Measurements from ENCODE around the gene NSUN2. TPM values are rescaled to one million over a fixed set of nuclear protein-coding genes. Genes with fewer than 3 reads are reported as not detected.

NSUN2 gene
- total RNA-seq, 1 donor from 2014 or later = 74.4 TPM

DNA sequence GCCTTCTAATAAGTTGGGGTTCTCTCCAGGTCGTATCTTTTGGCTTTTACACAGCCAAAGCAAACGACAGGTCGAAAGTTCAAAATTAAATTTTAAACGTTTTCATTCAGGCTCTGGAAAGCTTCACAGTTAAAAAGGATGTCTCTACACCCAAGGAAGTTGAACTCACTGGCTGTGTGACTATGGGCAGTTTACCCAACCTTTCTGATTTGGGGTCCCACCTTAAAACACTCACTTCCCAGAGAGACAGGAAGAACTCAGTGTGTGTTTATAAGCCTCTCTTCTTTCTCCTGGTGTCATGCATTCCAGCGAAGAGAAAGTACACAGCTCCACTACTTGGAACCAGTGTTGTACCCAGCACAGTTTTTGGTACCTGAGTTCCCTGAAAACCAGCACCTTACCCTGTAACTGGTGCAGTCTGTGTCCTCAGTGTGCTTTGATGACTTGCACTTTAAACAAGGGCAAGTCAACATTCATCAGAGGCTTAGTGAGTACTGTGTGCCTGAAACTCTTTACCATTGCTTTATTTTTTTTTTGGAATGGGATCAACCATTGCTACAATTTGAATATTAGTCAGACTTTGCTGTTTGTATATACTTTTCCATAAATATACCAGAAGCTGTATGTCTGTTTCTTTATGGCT lies 2.1 kb upstream of the NSUN2 start:
- Mint-ChIP-seq H3K27me3 (ENCODE audit: low read depth) (no peaks in the 10 kb centered on the region), H3K36me3 (peaks cover 9% of the 10 kb centered on the region), H3K27ac (no peak overlapping the region), H3K9me3 (no peaks in the 10 kb centered on the region), H3K4me1 (peaks cover 13% of the 10 kb centered on the region), H3K4me3 (peak overlapping the region; percentile 57)
- TF ChIP-seq, protein P1, sequence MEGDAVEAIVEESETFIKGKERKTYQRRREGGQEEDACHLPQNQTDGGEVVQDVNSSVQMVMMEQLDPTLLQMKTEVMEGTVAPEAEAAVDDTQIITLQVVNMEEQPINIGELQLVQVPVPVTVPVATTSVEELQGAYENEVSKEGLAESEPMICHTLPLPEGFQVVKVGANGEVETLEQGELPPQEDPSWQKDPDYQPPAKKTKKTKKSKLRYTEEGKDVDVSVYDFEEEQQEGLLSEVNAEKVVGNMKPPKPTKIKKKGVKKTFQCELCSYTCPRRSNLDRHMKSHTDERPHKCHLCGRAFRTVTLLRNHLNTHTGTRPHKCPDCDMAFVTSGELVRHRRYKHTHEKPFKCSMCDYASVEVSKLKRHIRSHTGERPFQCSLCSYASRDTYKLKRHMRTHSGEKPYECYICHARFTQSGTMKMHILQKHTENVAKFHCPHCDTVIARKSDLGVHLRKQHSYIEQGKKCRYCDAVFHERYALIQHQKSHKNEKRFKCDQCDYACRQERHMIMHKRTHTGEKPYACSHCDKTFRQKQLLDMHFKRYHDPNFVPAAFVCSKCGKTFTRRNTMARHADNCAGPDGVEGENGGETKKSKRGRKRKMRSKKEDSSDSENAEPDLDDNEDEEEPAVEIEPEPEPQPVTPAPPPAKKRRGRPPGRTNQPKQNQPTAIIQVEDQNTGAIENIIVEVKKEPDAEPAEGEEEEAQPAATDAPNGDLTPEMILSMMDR (IDR thresholded peaks at IDR 0.05; ENCODE audit: unreplicated experiment) = no peak
- no peak for DNase-seq (ENCODE audit: low spot score in 2 of 2, unreplicated experiment in 2 of 2)

DNA sequence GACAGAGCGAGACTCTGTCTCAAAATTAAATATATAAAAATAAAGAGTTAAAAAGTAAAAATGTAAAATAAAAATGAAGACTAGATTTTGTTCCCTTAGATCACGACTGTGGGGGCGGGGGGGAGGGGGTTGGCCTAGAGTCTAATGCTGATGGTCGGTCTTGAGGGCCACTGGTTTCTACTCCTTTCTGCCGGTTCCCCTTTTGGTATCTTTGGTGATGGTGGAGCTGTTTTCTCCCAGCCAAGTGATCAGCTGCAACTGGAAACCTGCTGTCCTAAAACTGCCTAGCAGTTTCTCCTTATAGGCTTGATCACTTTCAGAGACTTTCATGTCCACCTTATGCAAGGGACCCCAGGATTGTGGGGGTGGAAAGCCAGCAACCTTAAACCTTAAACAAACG lies 1.5 kb upstream of the NSUN2 start:
- no peaks in the 10 kb centered on the region for H3K27me3 Mint-ChIP-seq (ENCODE audit: low read depth)
- H3K36me3 Mint-ChIP-seq = peaks cover 12% of the 10 kb centered on the region
- DNase-seq (ENCODE audit: low spot score in 2 of 2, unreplicated experiment in 2 of 2) = no peak
- H3K4me1 Mint-ChIP-seq = peaks cover 13% of the 10 kb centered on the region
- H3K9me3 Mint-ChIP-seq = no peaks in the 10 kb centered on the region
- TF ChIP-seq, protein P1 (IDR thresholded peaks at IDR 0.05; ENCODE audit: unreplicated experiment) = no peak
- peak overlapping the region; percentile 98 for H3K4me3 Mint-ChIP-seq
- H3K27ac Mint-ChIP-seq = no peak overlapping the region

DNA sequence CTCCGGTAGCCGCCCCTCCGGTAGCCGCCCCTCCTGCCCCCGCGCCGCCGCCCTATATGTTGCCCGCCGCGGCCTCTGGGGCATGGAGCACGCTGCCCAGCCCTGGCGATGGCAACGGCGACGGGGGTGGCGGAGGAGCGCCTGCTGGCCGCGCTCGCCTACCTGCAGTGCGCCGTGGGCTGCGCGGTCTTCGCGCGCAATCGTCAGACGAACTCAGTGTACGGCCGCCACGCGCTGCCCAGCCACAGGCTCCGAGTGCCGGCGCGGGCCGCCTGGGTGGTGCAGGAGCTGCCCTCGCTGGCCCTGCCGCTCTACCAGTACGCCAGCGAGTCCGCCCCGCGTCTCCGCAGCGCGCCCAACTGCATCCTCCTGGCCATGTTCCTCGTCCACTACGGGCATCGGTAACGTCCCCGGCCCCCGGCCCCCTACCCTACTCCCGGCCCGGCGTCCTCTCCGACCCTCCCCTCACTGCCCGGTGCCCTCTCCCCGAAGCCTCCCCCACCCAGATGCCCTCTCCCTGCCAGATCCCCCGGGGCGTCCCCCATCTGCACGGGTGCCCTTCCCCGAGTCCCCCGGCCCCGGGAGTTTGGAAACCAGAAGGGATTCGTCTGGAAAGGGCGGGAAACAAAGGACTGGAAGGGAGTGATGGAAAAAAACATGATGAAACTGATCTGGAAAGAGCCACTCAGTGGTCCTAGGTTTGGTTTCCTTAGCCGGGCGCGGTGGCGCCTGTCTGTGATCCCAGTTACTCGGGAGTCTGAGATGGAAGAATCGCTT lies 813 bp upstream of the NSUN2 start:
- peak overlapping the region; percentile 98 for H3K4me3 Mint-ChIP-seq
- H3K27me3 Mint-ChIP-seq (ENCODE audit: low read depth) = no peaks in the 10 kb centered on the region
- H3K27ac Mint-ChIP-seq = peak overlapping the region; percentile 77
- peaks cover 12% of the 10 kb centered on the region for H3K36me3 Mint-ChIP-seq
- TF ChIP-seq, protein P1 (IDR thresholded peaks at IDR 0.05; ENCODE audit: unreplicated experiment) = no peak
- H3K9me3 Mint-ChIP-seq = no peaks in the 10 kb centered on the region
- no peak for DNase-seq (ENCODE audit: low spot score in 2 of 2, unreplicated experiment in 2 of 2)
- peaks cover 13% of the 10 kb centered on the region for H3K4me1 Mint-ChIP-seq

DNA sequence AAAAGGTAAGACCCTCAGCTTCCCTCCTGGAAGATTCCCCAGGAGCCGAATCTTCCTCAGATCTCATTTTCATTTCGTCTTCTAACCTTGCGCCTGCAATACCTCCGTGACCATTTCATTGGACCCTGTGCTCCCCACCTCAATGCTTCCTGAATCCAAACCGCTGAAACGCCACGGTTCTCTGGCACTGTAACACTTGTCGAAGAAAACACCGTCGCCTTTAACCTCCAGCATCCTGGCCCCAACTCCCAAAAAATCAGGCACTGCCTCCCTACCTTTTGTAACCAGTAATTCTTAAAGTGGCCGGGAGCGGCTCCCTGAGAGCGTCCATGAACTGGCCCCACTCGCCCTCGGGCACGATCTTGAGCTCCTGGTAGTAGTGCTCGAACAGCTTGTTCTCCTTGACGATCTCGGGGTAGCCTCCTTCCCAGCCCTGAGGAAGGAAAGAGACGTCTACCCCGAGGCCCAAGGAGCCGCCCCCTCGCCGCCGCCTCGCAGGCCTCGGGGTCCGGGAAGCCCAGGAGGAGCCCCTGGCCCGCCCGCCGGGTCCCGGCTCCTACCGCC lies 438 bp downstream of the NSUN2 start:
- Mint-ChIP-seq H3K9me3 (no peaks in the 10 kb centered on the region), H3K4me3 (peak overlapping the region; percentile 98), H3K4me1 (peaks cover 13% of the 10 kb centered on the region), H3K27ac (peak overlapping the region; percentile 99), H3K36me3 (peaks cover 12% of the 10 kb centered on the region), H3K27me3 (ENCODE audit: low read depth) (no peaks in the 10 kb centered on the region)
- TF ChIP-seq, protein P1 (IDR thresholded peaks at IDR 0.05; ENCODE audit: unreplicated experiment) = no peak
- no peak for DNase-seq (ENCODE audit: low spot score in 2 of 2, unreplicated experiment in 2 of 2)

DNA sequence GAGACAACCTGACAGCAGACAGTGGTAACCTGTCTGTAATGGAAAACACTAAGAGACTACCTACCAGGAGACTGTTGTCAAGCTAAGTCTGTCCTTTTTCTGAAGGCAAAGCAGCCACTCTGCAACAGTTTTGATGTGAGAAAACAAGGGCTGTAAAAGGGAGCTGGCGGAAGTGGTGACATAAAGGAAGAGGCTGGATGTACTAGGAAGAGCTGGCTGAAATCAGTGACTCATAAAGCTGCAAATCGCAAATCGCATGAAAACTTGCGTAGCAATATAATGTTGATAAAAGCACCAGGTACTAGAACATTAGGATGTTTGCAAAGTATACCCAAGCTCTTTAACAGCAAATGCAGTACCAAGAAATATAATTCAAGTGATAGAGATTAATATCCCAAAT lies 1.4 kb downstream of the NSUN2 start:
- H3K36me3 Mint-ChIP-seq = peaks cover 14% of the 10 kb centered on the region
- H3K4me3 Mint-ChIP-seq = peak overlapping the region; percentile 98
- DNase-seq (ENCODE audit: low spot score in 2 of 2, unreplicated experiment in 2 of 2) = no peak
- H3K27ac Mint-ChIP-seq = no peak overlapping the region
- H3K9me3 Mint-ChIP-seq = no peaks in the 10 kb centered on the region
- H3K27me3 Mint-ChIP-seq (ENCODE audit: low read depth) = no peaks in the 10 kb centered on the region
- TF ChIP-seq, protein P1 (IDR thresholded peaks at IDR 0.05; ENCODE audit: unreplicated experiment) = no peak
- peaks cover 13% of the 10 kb centered on the region for H3K4me1 Mint-ChIP-seq

All from mesothelial cell of epicardium (in vitro differentiated cells).